Activated CD4-positive, alpha-beta T cell treated with anti-CD3 and anti-CD28 coated beads, Interleukin-2, Interleukin-4, amounts not matched to agents 100 ng/mL and 50 ng/mL, durations not matched to agents 16 hours and 8 hours (primary cell): ENCODE measurements around the gene ASAP2.

Source experiments
- DNase-seq: peaks from one replicate; pipeline ENCODE4 v3.0.0-alpha.2; 2020; ENCODE audit warnings: low spot score

Gene ASAP2

GRCh38 chr2:9275399-9275798, 68.8 kb downstream of the ASAP2 start:
- DNase-seq = no peak

DNA sequence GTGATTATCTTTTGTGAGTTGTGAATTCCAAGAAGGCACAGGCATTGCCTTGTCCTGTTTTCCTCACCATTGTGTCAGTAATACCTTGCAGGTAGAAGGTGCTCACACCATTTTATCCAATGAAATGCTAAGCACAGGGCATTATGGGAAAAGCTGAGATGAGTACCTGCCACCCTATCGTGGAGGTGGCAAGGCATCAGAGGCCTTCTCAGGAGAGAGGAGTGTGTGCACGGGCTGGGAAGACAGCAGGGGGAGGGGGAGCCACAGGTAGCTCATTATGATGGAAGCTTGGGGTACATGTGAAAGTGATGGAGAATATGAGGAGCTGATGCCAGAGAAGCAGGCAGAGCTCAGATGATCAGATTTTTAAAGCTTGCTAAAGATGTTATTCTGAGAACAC, 69.5 kb downstream of the ASAP2 start:
- no peak for DNase-seq

DNA sequence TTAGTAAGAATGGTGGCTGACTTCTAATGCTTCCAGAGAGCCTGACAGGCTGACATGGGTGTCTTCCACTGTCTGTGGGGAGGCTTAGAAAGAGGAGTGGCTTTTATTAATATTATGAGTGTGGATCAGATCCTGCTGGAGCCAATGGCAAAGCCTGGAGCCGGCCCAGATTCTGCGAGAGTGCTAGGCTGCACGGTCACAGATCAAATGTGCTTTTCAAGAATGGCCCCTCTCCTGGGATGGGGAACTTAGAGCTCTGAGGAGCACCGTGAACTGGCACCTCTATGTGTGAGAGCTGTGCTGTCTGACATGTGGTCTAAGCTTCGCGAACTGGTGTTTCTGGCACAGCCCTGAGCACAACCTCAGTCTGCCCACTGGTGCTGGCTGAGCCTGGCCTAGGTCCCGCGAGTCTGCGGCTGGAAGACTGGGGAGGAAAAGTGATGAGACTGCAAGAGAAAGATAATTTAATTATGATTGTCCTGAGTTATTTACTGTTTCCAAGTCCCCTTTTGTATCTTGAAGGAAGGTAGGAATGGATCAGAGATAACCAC, 70.4 kb downstream of the ASAP2 start:
- DNase-seq = no peak

GRCh38 chr2:9278439-9278838, 71.8 kb downstream of the ASAP2 start:
- no peak for DNase-seq

DNA sequence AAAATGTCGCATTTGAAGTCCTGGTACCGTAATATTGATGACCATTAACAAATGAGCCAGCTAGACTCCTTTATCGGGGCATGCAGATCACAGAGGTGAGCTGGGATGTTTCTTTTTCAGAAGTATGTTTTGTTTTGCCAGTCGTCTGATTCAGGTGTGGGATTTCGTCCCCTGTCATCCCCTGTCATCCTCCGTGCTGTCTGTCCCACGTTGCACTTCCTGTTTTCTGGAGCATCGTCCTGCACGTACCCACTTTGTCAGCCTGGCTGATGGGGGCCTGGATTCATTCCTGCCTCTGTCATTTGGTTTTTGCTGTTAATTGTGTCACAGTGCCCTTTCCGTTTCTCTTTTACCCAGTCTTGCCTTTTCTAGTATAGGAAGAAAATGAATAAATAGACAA, 72.8 kb downstream of the ASAP2 start:
- DNase-seq = no peak

- DNase-seq = no peak
Observed at GRCh38 chr2:9280224-9280623, 73.6 kb downstream of the ASAP2 start.

GRCh38 chr2:9281145-9281544, 74.5 kb downstream of the ASAP2 start:
- no peak for DNase-seq

DNA sequence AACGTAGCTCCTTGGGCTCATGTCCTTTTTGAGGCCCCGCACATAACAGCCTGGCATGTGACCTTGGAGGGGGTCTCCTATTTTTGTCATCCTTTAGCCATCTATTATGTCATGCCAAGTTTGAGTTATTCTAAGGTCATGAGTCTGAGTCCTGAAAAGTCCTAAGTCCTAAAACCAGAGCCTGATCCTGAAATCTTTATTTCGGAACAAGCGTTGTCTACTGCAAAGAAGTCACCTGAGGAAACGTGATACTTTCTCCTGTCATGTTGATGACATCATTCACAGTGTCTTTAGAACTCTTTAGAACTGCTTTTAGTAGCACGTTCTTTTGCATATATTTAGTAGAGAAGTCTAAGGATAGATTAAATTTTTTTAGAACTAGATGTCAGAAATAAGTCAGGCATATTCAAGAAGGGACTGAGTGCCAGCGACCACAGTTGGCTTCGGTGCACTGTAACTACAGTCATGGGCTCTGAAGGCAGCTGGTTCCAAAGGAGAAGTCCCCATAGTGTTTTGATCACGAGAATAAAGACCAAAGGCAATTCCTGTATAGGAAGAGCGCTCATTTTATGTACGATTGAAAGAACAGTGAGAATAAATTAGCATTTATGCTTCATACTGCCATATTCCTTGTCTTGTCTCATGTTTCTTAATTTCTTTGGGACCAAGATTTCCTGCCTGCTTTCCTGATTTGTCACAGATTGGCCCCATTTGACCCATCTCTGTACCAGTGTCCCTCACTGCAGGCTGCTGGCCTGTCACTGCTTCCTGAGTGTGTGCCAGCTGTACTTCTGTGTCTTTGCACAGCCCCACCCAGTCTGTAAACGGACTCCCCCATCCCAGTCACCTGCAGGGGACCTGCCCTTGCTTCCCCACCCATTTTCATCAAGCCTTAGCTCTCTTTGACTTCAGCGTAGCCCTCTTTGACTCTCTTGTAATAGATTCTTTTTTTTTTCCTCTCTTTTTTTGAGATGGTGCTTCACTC, 75.8 kb downstream of the ASAP2 start:
- DNase-seq = no peak

GRCh38 chr2:9284521-9285297, 78.1 kb downstream of the ASAP2 start:
- DNase-seq = no peak

DNA sequence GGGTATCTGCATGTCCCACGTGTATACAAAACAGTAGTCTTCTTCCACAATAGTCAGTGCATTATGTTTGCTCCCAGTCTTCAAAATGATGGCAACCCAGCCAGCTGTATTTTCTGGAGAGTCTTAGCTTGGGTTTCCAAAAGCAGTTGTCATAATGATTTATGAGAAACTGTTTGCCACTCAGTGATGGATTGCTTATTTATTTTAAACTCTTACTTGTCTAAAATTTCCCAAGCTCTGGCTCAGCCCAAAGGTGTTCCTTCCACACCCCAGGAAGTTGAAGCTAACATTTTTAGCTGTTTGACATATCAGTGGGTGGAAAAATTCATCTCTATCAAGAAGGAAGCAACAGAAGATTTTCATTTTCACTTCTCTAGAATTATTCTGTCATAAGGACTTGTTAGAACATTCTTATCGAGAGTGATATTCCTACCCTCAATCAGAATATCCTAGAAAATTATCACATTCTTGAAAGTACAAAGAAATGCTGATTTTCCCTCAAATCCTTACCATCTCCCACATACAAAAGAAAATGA, 78.8 kb downstream of the ASAP2 start:
- DNase-seq = no peak

DNA sequence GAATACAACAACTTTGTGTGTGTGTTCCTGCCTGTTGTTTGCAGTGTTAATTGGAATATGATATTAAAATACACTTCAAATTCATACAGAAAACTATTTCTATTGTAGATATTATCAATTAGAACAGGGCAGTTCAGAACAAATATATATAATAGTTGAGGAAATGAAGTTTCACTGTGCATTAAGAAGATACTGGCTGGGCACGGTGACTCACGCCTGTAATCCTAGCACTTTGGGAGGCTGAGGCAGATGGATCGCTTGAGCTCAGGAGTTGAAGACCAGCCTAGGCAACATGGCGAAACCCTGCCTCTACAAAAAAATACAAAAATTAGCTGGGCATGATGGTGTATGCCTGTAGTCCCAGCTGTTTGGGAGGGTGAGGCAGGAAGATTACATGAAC, 79.3 kb downstream of the ASAP2 start:
- no peak for DNase-seq

DNA sequence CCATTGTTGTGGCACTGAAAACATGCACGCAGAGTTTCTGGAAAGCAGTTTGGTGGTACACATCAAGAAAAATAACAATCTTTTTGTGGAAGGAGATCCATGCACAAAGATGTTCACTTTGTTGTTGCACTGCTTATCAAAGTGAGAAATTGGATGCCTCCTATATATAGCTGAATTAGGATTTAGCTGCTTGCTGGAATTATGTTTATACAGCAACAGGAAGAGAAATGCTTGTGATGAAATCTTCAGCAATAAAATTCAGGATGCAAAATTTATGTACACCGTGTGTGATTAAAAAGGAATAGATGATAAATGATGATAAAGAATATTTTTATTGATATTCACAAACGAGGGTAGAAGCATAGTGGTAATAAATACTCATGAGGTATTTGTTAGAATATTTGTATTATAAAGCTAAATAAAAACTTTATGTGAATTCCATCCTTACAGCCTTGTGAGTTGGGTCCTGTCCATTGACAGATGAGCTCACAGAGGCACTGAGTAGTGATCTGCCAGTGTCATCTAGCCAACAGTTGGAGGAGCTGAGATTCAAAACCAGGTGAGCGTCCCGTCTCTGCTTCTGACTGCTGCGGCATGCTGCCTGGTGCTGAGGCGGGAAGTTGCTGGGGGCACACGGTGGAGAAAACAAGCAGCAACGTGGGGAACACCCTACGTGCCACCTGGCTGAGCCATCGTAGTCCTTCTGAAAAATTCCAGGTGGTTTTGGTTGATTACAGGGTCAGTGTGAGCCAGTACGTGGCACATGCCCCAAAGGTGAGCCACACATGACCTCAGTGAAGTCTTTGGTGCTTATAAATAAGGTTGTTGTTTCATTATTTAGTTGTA, 80.2 kb downstream of the ASAP2 start:
- no peak for DNase-seq

- no peak for DNase-seq
Observed at GRCh38 chr2:9287400-9288045, 80.9 kb downstream of the ASAP2 start.

DNA sequence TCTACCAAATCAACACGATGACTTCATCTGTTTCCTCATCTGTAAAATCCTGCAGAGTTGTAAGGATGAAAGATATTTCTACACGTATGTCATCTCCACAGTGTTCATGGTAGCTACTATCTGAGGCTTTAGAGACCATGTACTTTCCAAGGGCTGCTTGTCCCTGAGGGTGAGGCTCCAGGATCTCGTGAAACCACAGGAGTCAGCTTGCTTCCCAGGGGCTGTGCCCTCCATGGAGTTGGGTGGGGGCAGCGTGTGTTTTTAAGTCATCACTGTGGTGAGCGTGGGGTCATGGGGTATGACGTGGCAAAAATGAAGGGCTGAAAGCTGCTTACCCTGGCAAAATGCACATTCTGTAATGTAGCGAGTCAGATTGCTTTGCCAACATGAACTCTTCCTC, 81.6 kb downstream of the ASAP2 start:
- no peak for DNase-seq

GRCh38 chr2:9288681-9289338, 82.2 kb downstream of the ASAP2 start:
- DNase-seq = no peak

DNA sequence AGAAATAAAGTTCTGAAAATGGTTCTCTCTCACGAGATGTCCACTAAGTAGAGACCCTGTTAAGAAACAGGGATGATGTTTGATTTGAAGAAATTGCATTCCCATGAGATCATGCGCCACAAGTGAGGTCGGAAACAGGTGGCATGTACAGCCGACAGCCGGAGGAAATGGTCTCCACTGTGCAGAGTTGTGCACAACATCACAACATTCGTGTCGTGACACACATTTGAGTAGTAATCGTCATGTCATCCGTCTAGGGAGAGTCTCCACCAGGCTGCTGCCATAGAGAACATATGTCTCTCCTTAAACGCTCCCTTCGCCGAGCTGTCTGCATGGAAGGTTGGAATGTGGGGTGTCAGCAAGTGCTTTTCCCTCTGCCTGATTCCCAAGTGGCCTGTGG, 84.7 kb downstream of the ASAP2 start:
- DNase-seq = no peak

DNA sequence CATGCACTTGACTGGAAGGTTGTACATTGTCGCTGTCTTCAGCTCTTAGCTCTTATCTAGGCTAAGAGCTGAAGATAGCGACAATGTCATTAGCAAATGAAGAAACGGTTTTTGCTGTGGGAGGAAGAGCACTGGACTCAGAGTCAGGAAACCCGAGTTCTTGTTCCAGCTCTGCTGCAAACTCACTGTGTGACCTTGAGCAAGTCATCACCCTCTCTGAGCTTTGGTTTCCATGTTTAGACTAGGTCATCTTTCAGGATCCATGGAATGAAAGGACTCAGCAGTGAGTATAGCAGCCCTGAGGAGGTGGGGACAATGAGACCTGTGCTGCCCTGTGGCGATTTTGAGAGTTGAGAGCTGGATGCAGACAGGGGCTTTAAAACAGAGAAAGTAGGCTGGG, 85.3 kb downstream of the ASAP2 start:
- no peak for DNase-seq

- no peak for DNase-seq
Observed at GRCh38 chr2:9292426-9292825, 85.8 kb downstream of the ASAP2 start.

DNA sequence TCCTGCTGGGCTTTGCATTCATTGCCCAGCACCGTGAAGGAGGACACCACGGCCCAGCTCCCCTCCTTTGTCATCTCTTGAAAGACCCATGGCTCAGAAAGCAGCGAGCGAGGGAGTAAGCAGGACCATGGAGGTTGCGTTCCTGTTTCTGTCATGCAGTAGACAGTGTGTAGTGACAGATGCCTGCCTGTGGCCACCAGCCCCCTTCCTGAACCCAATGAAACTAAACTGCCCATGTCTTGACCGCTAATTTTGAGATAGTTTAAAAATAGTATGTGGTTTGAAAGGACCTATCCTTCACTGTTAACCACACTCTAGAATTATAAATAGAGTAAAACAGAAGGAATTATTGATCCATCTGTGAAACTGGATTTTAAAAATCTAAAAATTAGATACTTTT, 88.2 kb downstream of the ASAP2 start:
- no peak for DNase-seq

- no peak for DNase-seq
Observed at GRCh38 chr2:9296559-9296958, 89.9 kb downstream of the ASAP2 start.

DNA sequence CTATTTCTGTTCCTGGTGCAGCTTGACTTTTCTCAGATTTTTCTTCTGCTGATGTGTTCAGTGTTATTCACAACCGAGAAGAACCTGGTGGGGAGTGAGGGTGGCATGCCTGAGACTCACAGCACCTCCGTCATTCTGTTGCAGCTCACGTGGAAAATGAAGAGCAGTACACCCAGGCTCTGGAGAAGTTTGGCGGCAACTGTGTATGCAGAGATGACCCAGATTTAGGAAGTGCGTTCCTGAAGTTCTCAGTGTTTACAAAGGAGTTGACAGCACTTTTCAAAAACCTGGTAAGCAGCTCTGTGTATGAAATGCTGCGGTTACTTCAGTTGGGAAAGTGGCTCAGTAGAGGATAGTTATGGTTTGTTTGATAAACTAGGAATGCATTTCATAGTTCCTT, 90.5 kb downstream of the ASAP2 start:
- DNase-seq = no peak
